H1 (cell line): ENCODE data around the gene CDC42SE2. TPM values are rescaled to one million over a fixed set of nuclear protein-coding genes. Genes with fewer than 3 reads are reported as not detected.

ENCODE experiments used
- CTCF ChIA-PET: fragments of 300-600 bp; sonication (Branson Sonifier 250); formaldehyde crosslinking; loops from one replicate; lab custom pipeline; 2021; ENCODE audit not compliant: partially characterized antibody; lab: Charles Lee
- POLR2A ChIA-PET: fragments of 300-600 bp; sonication (Branson Sonifier 250); formaldehyde crosslinking; loops from one replicate; lab custom pipeline; 2021; ENCODE audit warnings: inconsistent platforms; ENCODE audit not compliant: partially characterized antibody; lab: Charles Lee
- DNase-seq, 2 experiments: peaks; one replicate each; pipeline versions ENCODE4 v3.0.0 to v3.0.0-alpha.2; 2010 to 2022; ENCODE audit warnings: low spot score in 2 of 2, low read depth in 1 of 2, mixed read lengths in 1 of 2
- FAIRE-seq: peaks from 2 replicates; lab custom pipeline; 2011; peaks lifted over from hg19 to GRCh38; lab: Jason Lieb, UNC
- H2AFZ ChIP-seq: 2 replicates; pipeline ENCODE4 v1.8.1; 2012; ENCODE audit warnings: low read length, inconsistent platforms
- H2AK5ac ChIP-seq: 2 replicates; pipeline ENCODE4 v1.6.1; 2013; ENCODE audit warnings: low read depth, low read length
- H2BK120ac ChIP-seq: replicated peaks from 2 replicates; pipeline ENCODE3; 2013; ENCODE audit warnings: low read depth, low read length, inconsistent platforms
- H2BK12ac ChIP-seq: 2 replicates; pipeline ENCODE4 v1.6.1; 2013; ENCODE audit warnings: low read depth, low read length
- H2BK15ac ChIP-seq: 2 replicates; pipeline ENCODE4 v1.6.1; 2013; ENCODE audit warnings: low read length
- H2BK20ac ChIP-seq: 2 replicates; pipeline ENCODE4 v1.6.1; 2013; ENCODE audit warnings: low read length
- H2BK5ac ChIP-seq: 2 replicates; pipeline ENCODE4 v1.6.1; 2013; ENCODE audit warnings: low read depth, low read length
- H3K14ac ChIP-seq: 2 replicates; pipeline ENCODE4 v1.6.1; 2013; ENCODE audit warnings: inconsistent platforms; ENCODE audit not compliant: insufficient read length
- H3K18ac ChIP-seq: 2 replicates; pipeline ENCODE4 v1.6.1; 2013; ENCODE audit warnings: low read length; ENCODE audit errors: extremely low read depth
- H3K23ac ChIP-seq: 2 replicates; pipeline ENCODE4 v1.6.1; 2013; ENCODE audit warnings: inconsistent platforms; ENCODE audit not compliant: insufficient read length
- H3K23me2 ChIP-seq: 2 replicates; pipeline ENCODE4 v1.6.1; 2013; ENCODE audit warnings: low read depth, low read length
- H3K27ac ChIP-seq: 2 replicates; pipeline ENCODE4 v1.6.1; 2011; ENCODE audit warnings: low read depth, low read length, inconsistent platforms
- H3K27me3 ChIP-seq, 4 experiments: replicated peaks in 1 of 4; 1 replicate in 1 of 4; 2 replicates in 3 of 4; pipeline versions ENCODE4 v1.6.1 to v1.8.1; 2011 to 2013; ENCODE audit warnings: low read length in 3 of 4, mild to moderate bottlenecking in 3 of 4, inconsistent platforms in 2 of 4, mixed read lengths in 2 of 4, moderate library complexity in 1 of 4; ENCODE audit not compliant: control insufficient read depth in 3 of 4, insufficient read depth in 3 of 4; ENCODE audit errors: extremely low read depth in 1 of 4
- H3K36me3 ChIP-seq, 4 experiments: 2 replicates each; pipeline versions ENCODE4 v1.6.1 to v1.8.1; 2011 to 2013; ENCODE audit warnings: mild to moderate bottlenecking in 4 of 4, low read length in 3 of 4, moderate library complexity in 2 of 4, control low read depth in 1 of 4, inconsistent platforms in 1 of 4; ENCODE audit not compliant: insufficient read depth in 4 of 4, control insufficient read depth in 2 of 4
- H3K4ac ChIP-seq: replicated peaks from 2 replicates; pipeline ENCODE3; 2013; ENCODE audit warnings: low read length, low read depth, mixed read lengths, inconsistent platforms; ENCODE audit not compliant: insufficient read length
- H3K4me1 ChIP-seq, 4 experiments: replicated peaks in 1 of 4; 1 replicate in 1 of 4; 2 replicates in 3 of 4; pipeline versions ENCODE4 v1.6.1 to v1.8.1; 2011 to 2013; ENCODE audit warnings: low read length in 3 of 4, inconsistent platforms in 2 of 4, mixed read lengths in 1 of 4; ENCODE audit not compliant: insufficient read depth in 4 of 4, control insufficient read depth in 3 of 4
- H3K4me2 ChIP-seq, 2 experiments: 2 replicates each; pipeline versions ENCODE4 v1.6.1 to v1.8.1; 2011 to 2013; ENCODE audit warnings: low read depth in 2 of 2, low read length in 2 of 2, control low read depth in 1 of 2, inconsistent platforms in 1 of 2, mild to moderate bottlenecking in 1 of 2; ENCODE audit not compliant: insufficient read depth in 1 of 2
- H3K4me3 ChIP-seq, 4 experiments: fragments of 200-600, 300-600 bp in 1 of 4; sonication (generic), shearing (Covaris generic), sonication (Bioruptor Twin) in 1 of 4; 2 replicates each; pipeline versions ENCODE4 v1.5.1 to v1.8.1; 2011 to 2016; ENCODE audit warnings: low read length in 4 of 4, low read depth in 3 of 4, control low read depth in 2 of 4, inconsistent platforms in 2 of 4, mild to moderate bottlenecking in 2 of 4, mixed read lengths in 1 of 4, moderate library complexity in 1 of 4; ENCODE audit not compliant: insufficient read depth in 2 of 4; ENCODE audit errors: extremely low read depth in 1 of 4
- H3K56ac ChIP-seq: replicated peaks from 2 replicates; pipeline ENCODE3; 2013; ENCODE audit warnings: low read depth, mild to moderate bottlenecking, mixed read lengths, low read length, inconsistent platforms; ENCODE audit not compliant: insufficient read length
- H3K79me1 ChIP-seq: 2 replicates; pipeline ENCODE4 v1.6.1; 2013; ENCODE audit warnings: low read depth, low read length, control low read depth
- H3K79me2 ChIP-seq, 2 experiments: 2 replicates each; pipeline versions ENCODE4 v1.6.1 to v1.8.1; 2012 to 2013; ENCODE audit warnings: low read length in 2 of 2, mild to moderate bottlenecking in 2 of 2, inconsistent platforms in 1 of 2; ENCODE audit not compliant: insufficient read depth in 2 of 2, control insufficient read depth in 1 of 2
- H3K9ac ChIP-seq, 4 experiments: replicated peaks in 1 of 4; 1 replicate in 1 of 4; 2 replicates in 3 of 4; pipeline versions ENCODE4 v1.6.1 to v1.8.1; 2011 to 2013; ENCODE audit warnings: low read depth in 3 of 4, low read length in 3 of 4, control low read depth in 2 of 4, mild to moderate bottlenecking in 2 of 4, moderate library complexity in 2 of 4, inconsistent platforms in 1 of 4; ENCODE audit errors: extremely low read depth in 1 of 4
- H3K9me3 ChIP-seq, 2 experiments: 2 replicates each; pipeline versions ENCODE4 v1.6.1 to v1.8.1; 2012 to 2013; ENCODE audit warnings: mild to moderate bottlenecking in 2 of 2, moderate library complexity in 2 of 2, control low read depth in 1 of 2, inconsistent platforms in 1 of 2, low read depth in 1 of 2, low read length in 1 of 2, mixed read lengths in 1 of 2; ENCODE audit not compliant: insufficient read depth in 2 of 2
- H4K20me1 ChIP-seq, 2 experiments: replicated peaks in 1 of 2; 2 replicates each; pipeline versions ENCODE3 to v1.8.1; 2011 to 2013; ENCODE audit warnings: inconsistent platforms in 2 of 2, low read length in 2 of 2, mild to moderate bottlenecking in 1 of 2; ENCODE audit not compliant: insufficient read depth in 2 of 2, control insufficient read depth in 1 of 2
- H4K5ac ChIP-seq: 2 replicates; pipeline ENCODE4 v1.6.1; 2013; ENCODE audit warnings: low read length, low read depth, mixed read lengths, inconsistent platforms; ENCODE audit not compliant: insufficient read length
- H4K8ac ChIP-seq: 2 replicates; pipeline ENCODE4 v1.8.0; 2013; ENCODE audit warnings: mild to moderate bottlenecking, moderate library complexity, low read length, inconsistent platforms; ENCODE audit not compliant: insufficient read depth; ENCODE audit errors: extremely low read depth
- H4K91ac ChIP-seq: replicated peaks from 2 replicates; pipeline ENCODE3; 2013; ENCODE audit warnings: low read length, mixed read lengths, inconsistent platforms; ENCODE audit not compliant: insufficient read length
- ASH2L ChIP-seq: fragments of 200-600, 300-600 bp; sonication (generic); IDR thresholded peaks from one replicate; pipeline ENCODE4 v1.7.1; 2017; ENCODE audit warnings: low read length
- ATF3 ChIP-seq: IDR thresholded peaks from 2 replicates; pipeline ENCODE4 v1.6.1; 2011; ENCODE audit warnings: low read depth, mild to moderate bottlenecking, low read length; ENCODE audit not compliant: insufficient read depth
- CTBP2 ChIP-seq: IDR thresholded peaks from 2 replicates; pipeline ENCODE4 v1.7.0; 2011; ENCODE audit warnings: borderline replicate concordance, mild to moderate bottlenecking, moderate library complexity, mixed read lengths, low read length; ENCODE audit not compliant: insufficient read depth, insufficient read length
- EGR1 ChIP-seq: IDR thresholded peaks from 2 replicates; pipeline ENCODE4 v1.6.1; 2011; ENCODE audit warnings: low read depth, low read length, borderline replicate concordance
- EZH2 ChIP-seq: fragments of 200-600 bp; sonication (generic); IDR thresholded peaks from 2 replicates; pipeline ENCODE4 v1.7.1; 2012; ENCODE audit warnings: low read depth, mild to moderate bottlenecking, moderate library complexity, low read length, inconsistent platforms; ENCODE audit not compliant: severe bottlenecking
- HDAC2 ChIP-seq, 2 experiments: fragments of 300-600 bp in 1 of 2; sonication (generic) in 1 of 2; IDR thresholded peaks; 2 replicates each; pipeline ENCODE4 v1.6.1; 2011 to 2012; ENCODE audit warnings: low read depth in 2 of 2, low read length in 2 of 2, mild to moderate bottlenecking in 2 of 2, moderate library complexity in 2 of 2, borderline replicate concordance in 1 of 2, inconsistent platforms in 1 of 2
- JUND ChIP-seq: IDR thresholded peaks from 2 replicates; pipeline ENCODE4 v1.6.1; 2011; ENCODE audit warnings: mild to moderate bottlenecking, improper control_type of control experiment, low read length
- NANOG ChIP-seq: IDR thresholded peaks from 2 replicates; pipeline ENCODE4 v1.6.1; 2011; ENCODE audit warnings: low read length, low read depth, mild to moderate bottlenecking, inconsistent platforms; ENCODE audit not compliant: insufficient read depth, poor library complexity, severe bottlenecking
- NRF1 ChIP-seq: IDR thresholded peaks from 2 replicates; pipeline ENCODE4 v1.6.1; 2011; ENCODE audit warnings: mild to moderate bottlenecking, low read depth, low read length, improper control_type of control experiment
- POU5F1 ChIP-seq: IDR thresholded peaks from 2 replicates; pipeline ENCODE4 v1.6.1; 2011; ENCODE audit warnings: low read depth, mild to moderate bottlenecking, low read length, moderate library complexity
- SIRT6 ChIP-seq: IDR thresholded peaks from one replicate; pipeline ENCODE4 v1.7.1; 2012; ENCODE audit warnings: low read length, inconsistent platforms
- SUZ12 ChIP-seq: fragments of 200-600 bp; sonication (generic); IDR thresholded peaks from 2 replicates; pipeline ENCODE4 v1.6.1; 2012; ENCODE audit warnings: mild to moderate bottlenecking, inconsistent platforms, low read length, moderate library complexity, mixed read lengths
- TAF1 ChIP-seq: IDR thresholded peaks from 2 replicates; pipeline ENCODE4 v1.6.1; 2011; ENCODE audit warnings: mild to moderate bottlenecking, low read depth, low read length
- WGBS, 2 experiments: shearing (Covaris generic) in 1 of 2; methylation state at CpG; one replicate each; pipeline versions ENCODE4 v1.1.6 to v1.1.7; 2013 to 2015; ENCODE audit warnings: low lambda C conversion rate in 2 of 2, mixed read lengths in 2 of 2, inconsistent platforms in 1 of 2, low coverage in 1 of 2, missing lambda C conversion rate in 1 of 2; ENCODE audit not compliant: insufficient replicate concordance in 2 of 2, insufficient coverage in 1 of 2, insufficient read length in 1 of 2; ENCODE audit errors: extremely low coverage in 1 of 2, missing lambda C conversion rate in 1 of 2; 5-methylcytosine and 5-hydroxymethylcytosine counted together
- polyA plus RNA-seq, 7 experiments: library from polyadenylated mRNA; depleted of rRNA in 3 of 7; stranded (reverse) in 5 of 7; unstranded in 2 of 7; fragments of >200 nt in 5 of 7; fragments of 200-250 nt in 2 of 7; gene quantifications; 1 replicate in 5 of 7; 2 replicates in 1 of 7; 4 replicates in 1 of 7; pipeline versions ENCODE4 v1.2.1 to v1.2.3, GENCODE V29; 2011 to 2013; ENCODE audit warnings: missing spikeins in 2 of 7, mixed read lengths in 2 of 7
- total RNA-seq: library from RNA; stranded (reverse); fragmentation: NEBNext Ultra II Directional; extraction: Animal tissue kit (Norgen Biotek cat#: 25700); gene quantifications from 2 replicates; pipeline ENCODE4 v1.2.1, GENCODE V29; 2021

Gene CDC42SE2
- total and polyA plus RNA-seq, 2 of the 8 experiments (the other 6 are each of a cell fraction or from before 2014, with no cell fraction given), result 16.7 to 30.8 TPM

GRCh38 chr5:131386124-131386523 is 122.3 kb downstream of the CDC42SE2 start:
- H3K4me3 ChIP-seq, result no peak overlapping the region
- no peaks in the 10 kb centered on the region for H3K79me1 ChIP-seq
- H4K5ac ChIP-seq, result no peak overlapping the region
- H3K18ac ChIP-seq, result no peak overlapping the region
- H3K9me3 ChIP-seq, result no peaks in the 10 kb centered on the region
- H3K23ac ChIP-seq, result no peak overlapping the region
- no peak overlapping the region for H2AFZ ChIP-seq
- peaks cover 0 to 2% (median 0%) of the 10 kb centered on the region in 4 experiments; a peak in 1 of 8 replicates for H3K36me3 ChIP-seq
- no peak for DNase-seq
- no peak overlapping the region for H3K27ac ChIP-seq
- no peaks in the 10 kb centered on the region for H3K23me2 ChIP-seq
- H4K20me1 ChIP-seq, result peaks cover 0 to 3% of the 10 kb centered on the region in 2 experiments
- H4K8ac ChIP-seq, result no peak overlapping the region
- no peak overlapping the region for H2BK20ac ChIP-seq
- H3K27me3 ChIP-seq, result no peaks in the 10 kb centered on the region
- WGBS, 2 experiments, result 84% methylated on average over 3 of the region's 3 CpGs; no CpG with 5 or more reads in 1 of the 2 experiments
- no peak overlapping the region for H3K4ac ChIP-seq
- H3K56ac ChIP-seq, result no peak overlapping the region
- H3K14ac ChIP-seq, result no peak overlapping the region
- TF ChIP-seq SUZ12, result no peak
- TF ChIP-seq EGR1, result no peak
- TF ChIP-seq JUND, result no peak
- TF ChIP-seq ATF3, result no peak
- no peak for TF ChIP-seq EZH2
- no peak for TF ChIP-seq CTBP2
- TF ChIP-seq NRF1, result no peak
- no peak for TF ChIP-seq POU5F1
- TF ChIP-seq HDAC2 (IDR thresholded peaks at IDR 0.05; ENCODE audit: borderline replicate concordance in 1 of 2, low read depth in 2 of 2, low read length in 2 of 2), result no peak
- no peak for TF ChIP-seq TAF1
- no peak for TF ChIP-seq ASH2L
- no peak for TF ChIP-seq SIRT6
- TF ChIP-seq NANOG, result no peak
- H2BK5ac ChIP-seq, result no peak overlapping the region
- H2BK12ac ChIP-seq, result no peak overlapping the region
- ChIA-PET POLR2A (no interaction called here), CTCF (interaction anchor here (1.4 to 1.6 kb wide), 2 partner anchors 11 to 28 kb away, joined by 4 read pairs; no protein-coding TSS in a partner anchor)
- H3K79me2 ChIP-seq, result no peaks in the 10 kb centered on the region
- no peak overlapping the region for H2BK15ac ChIP-seq
- H3K4me1 ChIP-seq, result peaks cover 0 to 4% (median 0%) of the 10 kb centered on the region in 4 experiments; a peak in 1 of 7 replicates
- no peak overlapping the region for H4K91ac ChIP-seq
- H3K9ac ChIP-seq, result no peak overlapping the region
- H3K4me2 ChIP-seq, result no peak overlapping the region
- no peak overlapping the region for H2BK120ac ChIP-seq
- FAIRE-seq, result no peak
- H2AK5ac ChIP-seq, result no peak overlapping the region
